ENCODE measurements around the gene NUP214.

Gene NUP214

DNA sequence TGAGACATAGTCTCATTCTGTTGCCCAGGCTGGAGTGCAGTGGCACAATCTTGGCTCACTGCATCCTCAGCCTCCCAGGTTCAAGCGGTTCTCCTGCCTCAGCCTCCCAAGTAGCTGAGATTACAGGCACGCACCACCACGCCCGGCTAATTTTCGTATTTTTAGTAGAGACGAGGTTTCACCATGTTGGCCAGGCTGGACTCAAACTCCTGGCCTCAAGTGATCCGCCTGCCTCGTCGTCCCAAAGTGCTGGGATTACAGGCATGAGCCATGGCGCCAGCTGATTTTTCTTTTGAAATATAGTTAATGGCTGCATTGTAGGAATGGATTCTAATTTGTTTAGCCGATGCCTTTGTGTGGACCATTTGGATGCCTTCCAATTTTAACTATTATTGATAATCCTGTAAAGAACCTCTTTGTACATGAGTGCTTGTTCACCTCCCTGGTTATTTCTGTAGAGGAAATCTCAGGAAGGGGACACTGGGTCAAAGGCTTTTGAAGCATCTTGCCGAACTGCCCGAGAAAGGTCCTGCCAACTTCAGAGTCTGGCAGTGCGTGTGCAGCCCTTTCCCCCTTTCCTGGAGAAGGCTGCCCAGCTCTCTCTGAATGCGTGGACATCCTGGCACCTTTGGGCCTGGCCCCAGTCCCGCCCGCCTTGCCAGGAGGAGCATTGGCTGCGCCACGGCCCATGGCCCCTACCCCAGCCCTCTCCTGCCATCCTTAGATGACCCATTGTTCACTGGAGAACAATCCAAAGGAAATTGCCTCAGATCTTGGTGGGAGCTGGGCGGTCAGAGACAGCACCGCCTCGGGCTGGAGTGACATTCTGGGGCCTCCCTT, 8.9 kb upstream of the NUP214 start:
- ChIA-PET CTCF (no interaction called here), POLR2A (interaction anchor here (1.0 kb wide), 1 partner anchor 9 kb away, joined by 4 read pairs; the partner anchor contains the start of gene NUP214)
- TF ChIP-seq ZBTB21 (tag by site-specific recombination; IDR thresholded peaks at IDR 0.05): no peak
- no peak for TF ChIP-seq ZNF223 (tag by site-specific recombination; IDR thresholded peaks at IDR 0.05)
- TF ChIP-seq ZNF423 (tag by site-specific recombination; IDR thresholded peaks at IDR 0.05): no peak
- TF ChIP-seq PRDM1 (tag by site-specific recombination; IDR thresholded peaks at IDR 0.05): no peak
- TF ChIP-seq, protein P1, sequence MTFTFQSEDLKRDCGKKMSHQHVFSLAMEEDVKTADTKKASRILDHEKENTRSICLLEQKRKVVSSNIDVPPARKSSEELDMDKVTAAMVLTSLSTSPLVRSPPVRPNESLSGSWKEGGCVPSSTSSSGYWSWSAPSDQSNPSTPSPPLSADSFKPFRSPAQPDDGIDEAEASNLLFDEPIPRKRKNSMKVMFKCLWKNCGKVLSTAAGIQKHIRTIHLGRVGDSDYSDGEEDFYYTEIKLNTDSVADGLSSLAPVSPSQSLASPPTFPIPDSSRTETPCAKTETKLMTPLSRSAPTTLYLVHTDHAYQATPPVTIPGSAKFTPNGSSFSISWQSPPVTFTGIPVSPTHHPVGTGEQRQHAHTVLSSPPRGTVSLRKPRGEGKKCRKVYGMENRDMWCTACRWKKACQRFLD (tag by site-specific recombination; IDR thresholded peaks at IDR 0.05): no peak
- no peak for TF ChIP-seq ZNF48 (tag by site-specific recombination; IDR thresholded peaks at IDR 0.05)
- TF ChIP-seq YY2 (tag by site-specific recombination; IDR thresholded peaks at IDR 0.05): no peak
- no peak for TF ChIP-seq ZFP37 (tag by site-specific recombination; IDR thresholded peaks at IDR 0.05)
- no peak for TF ChIP-seq ZNF610 (tag by site-specific recombination; IDR thresholded peaks at IDR 0.05; ENCODE audit: borderline replicate concordance)
- Histone ChIP-seq H3K4me1 (ENCODE audit: control insufficient read depth, insufficient read depth, low read length) (no peaks in the 10 kb centered on the region), H3K36me3 (ENCODE audit: control insufficient read depth in 2 of 2, insufficient read depth in 1 of 2, low read length in 2 of 2) (peaks cover 0 to 26% of the 10 kb centered on the region in 2 experiments; a peak in 1 of 3 replicates), H3K4me3 (ENCODE audit: low read depth, low read length) (no peak overlapping the region), H3K27ac (ENCODE audit: extremely low read depth, low read depth, low read length) (no peak overlapping the region), H3K9me3 (ENCODE audit: control insufficient read depth, insufficient read depth, low read depth, low read length) (no peaks in the 10 kb centered on the region)

DNA sequence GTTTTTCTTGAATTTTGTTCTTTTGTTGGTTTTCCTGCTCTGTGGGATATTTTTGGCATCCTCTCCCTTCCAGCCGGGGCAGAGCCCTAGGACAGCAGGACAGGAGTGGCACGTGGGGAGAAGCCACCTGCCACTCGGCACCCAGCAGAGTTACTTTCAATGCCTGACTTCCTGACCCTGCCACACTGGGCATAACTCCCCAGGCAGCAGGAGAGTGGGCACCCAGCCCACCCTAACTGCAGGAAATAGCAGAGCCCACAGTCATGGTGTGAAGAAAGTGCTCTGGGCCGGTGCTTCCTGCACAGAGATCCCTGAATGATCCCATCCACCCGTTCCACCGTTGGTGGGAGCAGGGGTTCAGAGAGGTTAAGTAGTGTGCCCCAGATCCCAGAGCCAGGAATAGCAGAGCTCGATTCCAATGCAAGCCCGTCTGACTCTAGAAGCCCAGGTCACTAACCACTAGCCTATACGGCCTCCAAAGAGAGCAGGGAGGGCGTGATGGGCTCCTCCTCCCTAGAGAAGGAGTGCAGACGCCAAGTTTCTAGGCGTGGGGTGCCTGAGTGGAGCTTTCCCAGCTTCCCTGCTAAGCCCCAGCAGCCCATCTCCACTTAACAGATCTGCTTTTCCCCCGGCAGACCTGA, 8.1 kb upstream of the NUP214 start:
- Histone ChIP-seq H3K9me3 (ENCODE audit: control insufficient read depth, insufficient read depth, low read depth, low read length) (no peaks in the 10 kb centered on the region), H3K27ac (ENCODE audit: extremely low read depth, low read depth, low read length) (no peak overlapping the region), H3K4me1 (ENCODE audit: control insufficient read depth, insufficient read depth, low read length) (no peaks in the 10 kb centered on the region), H3K4me3 (ENCODE audit: low read depth, low read length) (no peak overlapping the region), H3K36me3 (ENCODE audit: control insufficient read depth in 2 of 2, insufficient read depth in 1 of 2, low read length in 2 of 2) (peaks cover 0 to 28% of the 10 kb centered on the region in 2 experiments; a peak in 1 of 3 replicates)
- TF ChIP-seq, protein P2, sequence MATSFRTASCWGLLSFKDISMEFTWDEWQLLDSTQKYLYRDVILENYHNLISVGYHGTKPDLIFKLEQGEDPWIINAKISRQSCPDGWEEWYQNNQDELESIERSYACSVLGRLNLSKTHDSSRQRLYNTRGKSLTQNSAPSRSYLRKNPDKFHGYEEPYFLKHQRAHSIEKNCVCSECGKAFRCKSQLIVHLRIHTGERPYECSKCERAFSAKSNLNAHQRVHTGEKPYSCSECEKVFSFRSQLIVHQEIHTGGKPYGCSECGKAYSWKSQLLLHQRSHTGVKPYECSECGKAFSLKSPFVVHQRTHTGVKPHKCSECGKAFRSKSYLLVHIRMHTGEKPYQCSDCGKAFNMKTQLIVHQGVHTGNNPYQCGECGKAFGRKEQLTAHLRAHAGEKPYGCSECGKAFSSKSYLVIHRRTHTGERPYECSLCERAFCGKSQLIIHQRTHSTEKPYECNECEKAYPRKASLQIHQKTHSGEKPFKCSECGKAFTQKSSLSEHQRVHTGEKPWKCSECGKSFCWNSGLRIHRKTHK (tag by site-specific recombination; IDR thresholded peaks at IDR 0.05): no peak
- TF ChIP-seq ZIC2 (tag by site-specific recombination; IDR thresholded peaks at IDR 0.05): peak; percentile 85
- POLR2A ChIA-PET: no interaction called here
- CTCF ChIA-PET: interaction anchor here (0.6 kb wide), 1 partner anchor 239 kb away, joined by 3 read pairs; no protein-coding TSS in a partner anchor

DNA sequence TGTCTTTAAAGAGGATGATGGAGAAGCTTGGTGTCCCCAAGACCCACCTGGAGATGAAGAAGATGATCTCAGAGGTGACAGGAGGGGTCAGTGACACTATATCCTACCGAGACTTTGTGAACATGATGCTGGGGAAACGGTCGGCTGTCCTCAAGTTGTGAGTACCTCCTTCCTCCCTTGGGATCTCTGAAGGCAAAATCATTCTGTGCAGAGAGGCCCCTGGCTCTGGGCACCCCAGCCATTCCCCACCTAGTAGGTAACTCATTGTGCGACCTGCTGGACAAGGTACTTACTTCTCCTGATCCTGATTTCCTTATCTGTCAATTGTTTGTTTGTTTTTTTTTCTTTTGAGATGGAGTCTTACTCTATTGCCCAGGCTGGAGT, 7.6 kb upstream of the NUP214 start:
- Histone ChIP-seq H3K36me3 (ENCODE audit: control insufficient read depth in 2 of 2, insufficient read depth in 1 of 2, low read length in 2 of 2) (peaks cover 0 to 28% of the 10 kb centered on the region in 2 experiments; a peak in 1 of 3 replicates), H3K4me3 (ENCODE audit: low read depth, low read length) (no peak overlapping the region), H3K9me3 (ENCODE audit: control insufficient read depth, insufficient read depth, low read depth, low read length) (no peaks in the 10 kb centered on the region), H3K27ac (ENCODE audit: extremely low read depth, low read depth, low read length) (no peak overlapping the region), H3K4me1 (ENCODE audit: control insufficient read depth, insufficient read depth, low read length) (no peaks in the 10 kb centered on the region)
- POLR2A ChIA-PET: no interaction called here
- CTCF ChIA-PET: interaction anchor here (0.6 to 1.1 kb wide), 2 partner anchors 60 to 239 kb away, joined by 3 to 6 read pairs; no protein-coding TSS in a partner anchor
- TF ChIP-seq HOXD13 (CRISPR knock-in tag; IDR thresholded peaks at IDR 0.05; ENCODE audit: borderline replicate concordance): no peak
- TF ChIP-seq, protein P3, sequence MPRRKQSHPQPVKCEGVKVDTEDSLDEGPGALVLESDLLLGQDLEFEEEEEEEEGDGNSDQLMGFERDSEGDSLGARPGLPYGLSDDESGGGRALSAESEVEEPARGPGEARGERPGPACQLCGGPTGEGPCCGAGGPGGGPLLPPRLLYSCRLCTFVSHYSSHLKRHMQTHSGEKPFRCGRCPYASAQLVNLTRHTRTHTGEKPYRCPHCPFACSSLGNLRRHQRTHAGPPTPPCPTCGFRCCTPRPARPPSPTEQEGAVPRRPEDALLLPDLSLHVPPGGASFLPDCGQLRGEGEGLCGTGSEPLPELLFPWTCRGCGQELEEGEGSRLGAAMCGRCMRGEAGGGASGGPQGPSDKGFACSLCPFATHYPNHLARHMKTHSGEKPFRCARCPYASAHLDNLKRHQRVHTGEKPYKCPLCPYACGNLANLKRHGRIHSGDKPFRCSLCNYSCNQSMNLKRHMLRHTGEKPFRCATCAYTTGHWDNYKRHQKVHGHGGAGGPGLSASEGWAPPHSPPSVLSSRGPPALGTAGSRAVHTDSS (tag by site-specific recombination; IDR thresholded peaks at IDR 0.05): no peak
- TF ChIP-seq, protein P4, sequence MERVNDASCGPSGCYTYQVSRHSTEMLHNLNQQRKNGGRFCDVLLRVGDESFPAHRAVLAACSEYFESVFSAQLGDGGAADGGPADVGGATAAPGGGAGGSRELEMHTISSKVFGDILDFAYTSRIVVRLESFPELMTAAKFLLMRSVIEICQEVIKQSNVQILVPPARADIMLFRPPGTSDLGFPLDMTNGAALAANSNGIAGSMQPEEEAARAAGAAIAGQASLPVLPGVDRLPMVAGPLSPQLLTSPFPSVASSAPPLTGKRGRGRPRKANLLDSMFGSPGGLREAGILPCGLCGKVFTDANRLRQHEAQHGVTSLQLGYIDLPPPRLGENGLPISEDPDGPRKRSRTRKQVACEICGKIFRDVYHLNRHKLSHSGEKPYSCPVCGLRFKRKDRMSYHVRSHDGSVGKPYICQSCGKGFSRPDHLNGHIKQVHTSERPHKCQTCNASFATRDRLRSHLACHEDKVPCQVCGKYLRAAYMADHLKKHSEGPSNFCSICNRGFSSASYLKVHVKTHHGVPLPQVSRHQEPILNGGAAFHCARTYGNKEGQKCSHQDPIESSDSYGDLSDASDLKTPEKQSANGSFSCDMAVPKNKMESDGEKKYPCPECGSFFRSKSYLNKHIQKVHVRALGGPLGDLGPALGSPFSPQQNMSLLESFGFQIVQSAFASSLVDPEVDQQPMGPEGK (tag by site-specific recombination; IDR thresholded peaks at IDR 0.05): no peak
- no peak for TF ChIP-seq FEZF1 (tag by site-specific recombination; IDR thresholded peaks at IDR 0.05)
- no peak for TF ChIP-seq ZNF404 (tag by site-specific recombination; IDR thresholded peaks at IDR 0.05)
- TF ChIP-seq ZNF112 (tag by site-specific recombination; IDR thresholded peaks at IDR 0.05): no peak
- TF ChIP-seq, protein P5, sequence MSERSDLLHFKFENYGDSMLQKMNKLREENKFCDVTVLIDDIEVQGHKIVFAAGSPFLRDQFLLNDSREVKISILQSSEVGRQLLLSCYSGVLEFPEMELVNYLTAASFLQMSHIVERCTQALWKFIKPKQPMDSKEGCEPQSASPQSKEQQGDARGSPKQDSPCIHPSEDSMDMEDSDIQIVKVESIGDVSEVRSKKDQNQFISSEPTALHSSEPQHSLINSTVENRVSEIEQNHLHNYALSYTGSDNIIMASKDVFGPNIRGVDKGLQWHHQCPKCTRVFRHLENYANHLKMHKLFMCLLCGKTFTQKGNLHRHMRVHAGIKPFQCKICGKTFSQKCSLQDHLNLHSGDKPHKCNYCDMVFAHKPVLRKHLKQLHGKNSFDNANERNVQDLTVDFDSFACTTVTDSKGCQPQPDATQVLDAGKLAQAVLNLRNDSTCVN (tag by site-specific recombination; optimal IDR thresholded peaks at IDR 0.05): no peak
- TF ChIP-seq, protein P6, sequence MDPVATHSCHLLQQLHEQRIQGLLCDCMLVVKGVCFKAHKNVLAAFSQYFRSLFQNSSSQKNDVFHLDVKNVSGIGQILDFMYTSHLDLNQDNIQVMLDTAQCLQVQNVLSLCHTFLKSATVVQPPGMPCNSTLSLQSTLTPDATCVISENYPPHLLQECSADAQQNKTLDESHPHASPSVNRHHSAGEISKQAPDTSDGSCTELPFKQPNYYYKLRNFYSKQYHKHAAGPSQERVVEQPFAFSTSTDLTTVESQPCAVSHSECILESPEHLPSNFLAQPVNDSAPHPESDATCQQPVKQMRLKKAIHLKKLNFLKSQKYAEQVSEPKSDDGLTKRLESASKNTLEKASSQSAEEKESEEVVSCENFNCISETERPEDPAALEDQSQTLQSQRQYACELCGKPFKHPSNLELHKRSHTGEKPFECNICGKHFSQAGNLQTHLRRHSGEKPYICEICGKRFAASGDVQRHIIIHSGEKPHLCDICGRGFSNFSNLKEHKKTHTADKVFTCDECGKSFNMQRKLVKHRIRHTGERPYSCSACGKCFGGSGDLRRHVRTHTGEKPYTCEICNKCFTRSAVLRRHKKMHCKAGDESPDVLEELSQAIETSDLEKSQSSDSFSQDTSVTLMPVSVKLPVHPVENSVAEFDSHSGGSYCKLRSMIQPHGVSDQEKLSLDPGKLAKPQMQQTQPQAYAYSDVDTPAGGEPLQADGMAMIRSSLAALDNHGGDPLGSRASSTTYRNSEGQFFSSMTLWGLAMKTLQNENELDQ (tag by site-specific recombination; IDR thresholded peaks at IDR 0.05; ENCODE audit: low read depth): no peak
